Activated CD4-positive, alpha-beta T cell treated with anti-CD3 and anti-CD28 coated beads, Interleukin-2, amount 50 U/mL, for 4 hours (primary cell): ENCODE data around the gene NPB.

ENCODE experiments used
- DNase-seq, 2 experiments: peaks; one replicate each; pipeline ENCODE4 v3.0.0-alpha.2; 2020

Gene NPB

GRCh38 chr17:81927653-81928543, 25.9 kb downstream of the NPB start, which contains the start of gene MAFG:
TSS of gene MAFG (minus strand) at chr17:81927735. CDS start at chr17:81923185, 4,550 bp downstream.
- peak; percentile 77 to 83 for DNase-seq

GRCh38 chr17:81928544-81929252, 26.7 kb downstream of the NPB start:
- DNase-seq: no peak

GRCh38 chr17:81929253-81930141, 27.5 kb downstream of the NPB start:
- no peak for DNase-seq

GRCh38 chr17:81930142-81931125, 28.4 kb downstream of the NPB start:
- no peak for DNase-seq

GRCh38 chr17:81931189-81931556, 29.1 kb downstream of the NPB start:
- DNase-seq: no peak

GRCh38 chr17:81931557-81932332, 29.7 kb downstream of the NPB start:
- no peak for DNase-seq

GRCh38 chr17:81932333-81932983, 30.4 kb downstream of the NPB start:
- no peak for DNase-seq

GRCh38 chr17:81933178-81933699, 31.2 kb downstream of the NPB start:
- DNase-seq: no peak

GRCh38 chr17:81934098-81934757, 32.2 kb downstream of the NPB start:
- no peak for DNase-seq

GRCh38 chr17:81934850-81935708, 33.0 kb downstream of the NPB start:
- DNase-seq: no peak

GRCh38 chr17:81935709-81936084, 33.7 kb downstream of the NPB start:
- DNase-seq: no peak

- DNase-seq: no peak
Measured at GRCh38 chr17:81939218-81939617, 37.2 kb downstream of the NPB start.

GRCh38 chr17:81939881-81940385, 37.9 kb downstream of the NPB start:
- no peak for DNase-seq

- no peak for DNase-seq
Measured at GRCh38 chr17:81940538-81941483, 38.8 kb downstream of the NPB start.

- no peak for DNase-seq
Measured at GRCh38 chr17:81941484-81942166, 39.6 kb downstream of the NPB start.

- no peak for DNase-seq
Measured at GRCh38 chr17:81942167-81942553, 40.1 kb downstream of the NPB start.

- no peak for DNase-seq
Measured at GRCh38 chr17:81944858-81945257, 42.8 kb downstream of the NPB start.
